OCI-LY1 (cell line): ENCODE results near the gene ZNF18.
"Not testable (repeated sequence)": the region's sequence is repeated elsewhere in the genome, so short reads cannot be mapped to it uniquely, and the experiment has no call there.

Experiments
- H2AFZ ChIP-seq: fragments of 200-600 bp; sonication (generic), shearing (Covaris generic); 2 replicates; pipeline ENCODE4 v1.6.0; 2014; ENCODE audit warnings: antibody characterized with exemption, mild to moderate bottlenecking, low read length
- H3F3A ChIP-seq: fragments of 200-600 bp; sonication (generic), shearing (Covaris generic); 2 replicates; pipeline ENCODE4 v1.6.0; 2014; ENCODE audit warnings: mild to moderate bottlenecking, antibody characterized with exemption, low read length, moderate library complexity; ENCODE audit not compliant: insufficient read depth
- H3K27ac ChIP-seq: fragments of 200-600 bp; sonication (generic); 2 replicates; pipeline ENCODE4 v1.5.1; 2014; ENCODE audit warnings: low read length, mixed run types, mild to moderate bottlenecking, low read depth; ENCODE audit not compliant: poor library complexity, severe bottlenecking
- H3K27me3 ChIP-seq: fragments of 200-600 bp; sonication (generic); 2 replicates; pipeline ENCODE4 v1.6.0; 2014; ENCODE audit warnings: antibody characterized with exemption, mild to moderate bottlenecking, low read length, moderate library complexity; ENCODE audit not compliant: insufficient read depth
- H3K36me3 ChIP-seq: fragments of 200-600 bp; sonication (generic); 2 replicates; pipeline ENCODE4 v1.6.1; 2014; ENCODE audit warnings: mild to moderate bottlenecking, antibody characterized with exemption, low read length, moderate library complexity, mixed read lengths; ENCODE audit not compliant: insufficient read depth
- H3K4me1 ChIP-seq: fragments of 200-600 bp; sonication (generic); 2 replicates; pipeline ENCODE4 v1.5.1; 2014; ENCODE audit warnings: mild to moderate bottlenecking, low read length, moderate library complexity; ENCODE audit not compliant: insufficient read depth, severe bottlenecking
- H3K4me2 ChIP-seq: fragments of 200-600 bp; sonication (generic), shearing (Covaris generic); 2 replicates; pipeline ENCODE4 v1.6.1; 2014; ENCODE audit warnings: low read length
- H3K4me3 ChIP-seq: fragments of 200-600 bp; sonication (generic); 2 replicates; pipeline ENCODE4 v1.5.1; 2014; ENCODE audit warnings: low read length, low read depth, mild to moderate bottlenecking, mixed read lengths; ENCODE audit not compliant: poor library complexity, severe bottlenecking
- H3K79me2 ChIP-seq: fragments of 200-600 bp; shearing (Covaris generic); 2 replicates; pipeline ENCODE4 v1.6.1; 2016; ENCODE audit warnings: mixed run types, low read length, mixed read lengths; ENCODE audit not compliant: insufficient read depth
- H3K9ac ChIP-seq: fragments of 200-600 bp; sonication (generic), shearing (Covaris generic); 2 replicates; pipeline ENCODE4 v1.6.1; 2014; ENCODE audit warnings: mild to moderate bottlenecking, low read length, mixed read lengths
- H3K9me2 ChIP-seq: fragments of 200-600 bp; sonication (generic), shearing (Covaris generic); 2 replicates; pipeline ENCODE4 v1.6.1; 2014; ENCODE audit warnings: low read depth, mild to moderate bottlenecking, low read length, mixed read lengths
- H3K9me3 ChIP-seq: fragments of 200-600 bp; shearing (Covaris generic); 2 replicates; pipeline ENCODE4 v1.6.1; 2014; ENCODE audit warnings: low read length, mixed read lengths
- H4K20me1 ChIP-seq: fragments of 200-600 bp; sonication (generic), shearing (Covaris generic); 2 replicates; pipeline ENCODE4 v1.6.0; 2016; ENCODE audit warnings: mild to moderate bottlenecking, low read length; ENCODE audit not compliant: insufficient read depth
- CTCF ChIP-seq: fragments of 200-600 bp; sonication (generic), shearing (Covaris generic); IDR thresholded peaks from 2 replicates; pipeline ENCODE4 v1.5.1; 2017; ENCODE audit warnings: mild to moderate bottlenecking, antibody characterized with exemption, low read length, moderate library complexity, mixed read lengths
- EZH2 ChIP-seq: fragments of 200-600 bp; sonication (generic), shearing (Covaris generic); IDR thresholded peaks from 2 replicates; pipeline ENCODE4 v1.8.0; 2017; ENCODE audit warnings: borderline replicate concordance, mixed run types, mild to moderate bottlenecking, antibody characterized with exemption, low read length, moderate library complexity, mixed read lengths

Gene ZNF18

GRCh38 chr17:11948789-11949188, 48.5 kb downstream of the ZNF18 start:
- H3K27me3 ChIP-seq: no peaks in the 10 kb centered on the region
- no peak overlapping the region for H3K4me3 ChIP-seq
- no peaks in the 10 kb centered on the region for H3K9me3 ChIP-seq
- H3K36me3 ChIP-seq: no peaks in the 10 kb centered on the region; the same call in 1 of the 2 replicates
- H3F3A ChIP-seq: no peaks in the 10 kb centered on the region
- H3K27ac ChIP-seq: no peak overlapping the region
- H3K9ac ChIP-seq: no peak overlapping the region
- no peak for TF ChIP-seq CTCF
- no peak for TF ChIP-seq EZH2
- no peaks in the 10 kb centered on the region for H4K20me1 ChIP-seq
- no peak overlapping the region for H2AFZ ChIP-seq
- H3K4me2 ChIP-seq: no peak overlapping the region
- H3K9me2 ChIP-seq: no peaks in the 10 kb centered on the region
- no peaks in the 10 kb centered on the region for H3K4me1 ChIP-seq
- no peaks in the 10 kb centered on the region for H3K79me2 ChIP-seq

- no peak overlapping the region for H2AFZ ChIP-seq
- H3K4me2 ChIP-seq: no peak overlapping the region
- H3K4me1 ChIP-seq: no peaks in the 10 kb centered on the region
- H3K9ac ChIP-seq: no peak overlapping the region
- TF ChIP-seq CTCF: no peak
- no peak for TF ChIP-seq EZH2
- no peaks in the 10 kb centered on the region for H3K9me3 ChIP-seq
- H3K4me3 ChIP-seq: no peak overlapping the region
- no peaks in the 10 kb centered on the region for H3F3A ChIP-seq
- no peaks in the 10 kb centered on the region for H3K9me2 ChIP-seq
- no peaks in the 10 kb centered on the region for H3K79me2 ChIP-seq
- no peaks in the 10 kb centered on the region for H3K36me3 ChIP-seq
- H4K20me1 ChIP-seq: no peaks in the 10 kb centered on the region
- no peak overlapping the region for H3K27ac ChIP-seq
- no peaks in the 10 kb centered on the region for H3K27me3 ChIP-seq
These were observed 52.7 kb downstream of the ZNF18 start for GRCh38 chr17:11944587-11944986.

- Histone ChIP-seq H3K79me2 (no peaks in the 10 kb centered on the region), H3K4me2 (no peak overlapping the region), H3F3A (no peaks in the 10 kb centered on the region), H4K20me1 (no peaks in the 10 kb centered on the region), H2AFZ (no peak overlapping the region), H3K9me3 (no peaks in the 10 kb centered on the region), H3K27ac (no peak overlapping the region), H3K4me3 (no peak overlapping the region), H3K27me3 (no peaks in the 10 kb centered on the region), H3K4me1 (no peaks in the 10 kb centered on the region), H3K9ac (no peak overlapping the region), H3K9me2 (no peaks in the 10 kb centered on the region), H3K36me3 (no peaks in the 10 kb centered on the region)
- TF ChIP-seq EZH2 (no peak), CTCF (no peak)
These were observed 53.4 kb downstream of the ZNF18 start for GRCh38 chr17:11943759-11944347.

GRCh38 chr17:11943086-11943485, 54.2 kb downstream of the ZNF18 start:
- not testable (repeated sequence) for H3K27ac ChIP-seq, H3K79me2 ChIP-seq, H2AFZ ChIP-seq, H3K27me3 ChIP-seq, H3K4me3 ChIP-seq, H3K9me2 ChIP-seq, H4K20me1 ChIP-seq, H3K4me1 ChIP-seq, H3K9ac ChIP-seq, H3K9me3 ChIP-seq, H3K4me2 ChIP-seq, H3K36me3 ChIP-seq, H3F3A ChIP-seq
